Testis (tissue), 3 donors: Measurements from ENCODE around the gene CACNB1. TPM values are rescaled to one million over a fixed set of nuclear protein-coding genes. Genes with fewer than 3 reads are reported as not detected.

Experiments used
- DNase-seq: peaks from one replicate; pipeline ENCODE4 v3.0.0-alpha.2; 2019
- H3K27ac ChIP-seq, 2 donors: fragments of 200-600 bp; sonication (generic); one replicate each; pipeline ENCODE4 v1.5.1; 2019
- H3K27me3 ChIP-seq: fragments of 200-600 bp; sonication (generic); one replicate; pipeline ENCODE4 v1.5.1; 2019
- H3K36me3 ChIP-seq: fragments of 200-600 bp; sonication (generic); one replicate; pipeline ENCODE4 v1.5.1; 2017; ENCODE audit warnings: low read depth; ENCODE audit errors: missing control alignments
- H3K4me1 ChIP-seq: fragments of 200-600 bp; sonication (generic); one replicate; pipeline ENCODE4 v1.5.1; 2019
- H3K4me3 ChIP-seq, 2 donors: fragments of 200-600 bp; sonication (generic); one replicate each; pipeline ENCODE4 v1.5.1; 2017 to 2019
- H3K9me3 ChIP-seq: fragments of 200-600 bp; sonication (generic); one replicate; pipeline ENCODE4 v1.5.1; 2017
- CTCF ChIP-seq, 3 experiments: fragments of 450-650 bp in 2 of 3; fragments of 200-600 bp in 1 of 3; sonication (generic) in 1 of 3; IDR thresholded peaks; one replicate each; pipeline ENCODE4 v1.5.1; 2016 to 2019; ENCODE audit warnings: antibody characterized with exemption in 3 of 3, mild to moderate bottlenecking in 2 of 3, moderate library complexity in 1 of 3
- POLR2A ChIP-seq: fragments of 450-650 bp; IDR thresholded peaks from one replicate; pipeline ENCODE4 v1.6.1; 2017; ENCODE audit warnings: antibody characterized with exemption, mild to moderate bottlenecking, moderate library complexity
- WGBS, 2 donors: methylation state at CpG; one replicate each; pipeline ENCODE4 v1.1.5; 2018; 5-methylcytosine and 5-hydroxymethylcytosine counted together
- intact Hi-C: fragments of 100-400 bp; cut with DNase I; formaldehyde crosslinking; loops from one replicate; pipeline ENCODE4 v1.15.1; 2023; ENCODE audit warnings: low total_unique reads
- polyA plus RNA-seq: library from polyadenylated mRNA; stranded (reverse); fragments of 350-450 nt; fragmentation: Illumina TruSeq; extraction: RNeasy Lipid Tissue Mini Kit (QIAGEN cat#74804); gene quantifications from one replicate; pipeline ENCODE4 v1.2.3, GENCODE V29; 2014; ENCODE audit warnings: low read depth, low replicate concordance; ENCODE audit not compliant: insufficient read depth
- total RNA-seq, 2 donors: library from RNA; depleted of rRNA; stranded (reverse); fragments of >200 nt; gene quantifications; one replicate each; pipeline ENCODE4 v1.2.3, GENCODE V29; 2016

Gene CACNB1
- total and polyA plus RNA-seq, 3 donors from 2014 or later = 11.3 to 19.8 (median 18.1) TPM

GRCh38 chr17:39150795-39151149, 46.7 kb downstream of the CACNB1 start:
- TF ChIP-seq POLR2A = no peak
- Histone ChIP-seq H3K27ac (no peak overlapping the region), H3K4me1 (peaks cover 13% of the 10 kb centered on the region), H3K9me3 (no peaks in the 10 kb centered on the region), H3K27me3 (no peaks in the 10 kb centered on the region), H3K36me3 (no peaks in the 10 kb centered on the region), H3K4me3 (peak overlapping the region; percentile 40 to 89)
- intact Hi-C loops = loop anchor here (5.0 to 10.0 kb wide), 2 partner anchors 86 to 168 kb away; no protein-coding TSS in a partner anchor
- DNase-seq = no peak
- 34 to 46% methylated on average over 5 of the region's 5 CpGs for WGBS, 2 donors

DNA sequence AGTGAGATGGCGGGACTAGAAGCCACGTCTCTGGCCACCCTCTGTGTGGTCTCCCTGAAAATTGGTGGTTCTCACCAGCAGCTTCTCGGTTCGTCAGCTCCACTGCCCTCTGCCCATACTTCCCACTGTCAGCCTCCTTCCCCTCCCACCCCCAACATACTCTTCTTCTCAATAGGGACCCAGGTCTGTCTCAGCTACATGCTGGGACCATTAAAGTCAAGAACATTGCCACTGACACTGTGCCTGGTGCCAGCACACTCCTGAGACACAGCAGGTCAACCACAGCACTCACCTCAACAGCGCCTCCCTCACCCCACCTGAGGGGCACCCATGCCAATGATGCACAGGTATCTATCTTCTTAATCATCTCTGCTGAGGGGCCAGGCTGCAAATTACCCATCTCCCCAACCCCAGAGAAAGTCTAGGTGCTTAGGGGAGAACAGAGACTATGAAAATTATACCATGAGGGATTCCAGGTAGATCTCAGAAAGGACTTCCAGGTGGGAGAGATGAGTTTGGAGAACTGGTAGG, 47.3 kb downstream of the CACNB1 start:
- H3K4me3 ChIP-seq = no peak overlapping the region
- intact Hi-C loops = loop anchor here (5.0 to 10.0 kb wide), 2 partner anchors 85 to 168 kb away; no protein-coding TSS in a partner anchor
- H3K36me3 ChIP-seq = no peaks in the 10 kb centered on the region
- no peaks in the 10 kb centered on the region for H3K27me3 ChIP-seq
- H3K9me3 ChIP-seq = no peaks in the 10 kb centered on the region
- H3K4me1 ChIP-seq = peaks cover 13% of the 10 kb centered on the region
- 85 to 86% methylated on average over 5 of the region's 5 CpGs for WGBS, 2 donors
- no peak overlapping the region for H3K27ac ChIP-seq
- DNase-seq = no peak
- TF ChIP-seq CTCF (IDR thresholded peaks at IDR 0.05) = no peak
- TF ChIP-seq POLR2A = no peak

- intact Hi-C loops = no loop called here
- H3K27ac ChIP-seq = no peak overlapping the region
- H3K9me3 ChIP-seq = no peaks in the 10 kb centered on the region
- no peaks in the 10 kb centered on the region for H3K27me3 ChIP-seq
- TF ChIP-seq CTCF (IDR thresholded peaks at IDR 0.05) (no peak), POLR2A (no peak)
- WGBS, 2 donors = 78 to 84% methylated on average over 13 of the region's 13 CpGs
- H3K4me1 ChIP-seq = peaks cover 13% of the 10 kb centered on the region
- no peaks in the 10 kb centered on the region for H3K36me3 ChIP-seq
- DNase-seq = no peak
- H3K4me3 ChIP-seq = no peak overlapping the region
These were observed 50.0 kb downstream of the CACNB1 start for GRCh38 chr17:39147221-39148185.

DNA sequence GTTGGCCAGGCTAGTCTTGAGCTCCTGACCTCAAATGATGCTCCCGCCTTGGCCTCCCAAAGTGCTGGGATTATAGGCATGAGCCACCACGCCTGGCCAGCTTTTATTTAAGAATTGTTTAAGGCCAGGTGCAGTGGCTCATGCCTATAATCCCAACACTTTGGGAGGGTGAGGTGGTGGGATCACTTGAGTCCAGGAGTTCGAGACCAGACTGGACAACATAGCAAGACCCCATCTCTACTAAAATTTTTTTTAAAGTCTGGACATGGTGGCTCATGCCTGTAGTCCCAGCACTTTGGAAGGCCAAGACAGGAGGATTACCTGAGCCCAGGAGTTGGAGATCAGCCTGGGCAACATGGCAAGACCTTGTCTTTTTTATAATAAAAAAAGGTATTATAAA, 51.2 kb downstream of the CACNB1 start:
- DNase-seq = no peak
- no peak for TF ChIP-seq POLR2A
- no peak for TF ChIP-seq CTCF (IDR thresholded peaks at IDR 0.05)
- intact Hi-C loops = no loop called here
- Histone ChIP-seq H3K4me3 (no peak overlapping the region), H3K9me3 (no peaks in the 10 kb centered on the region), H3K36me3 (no peaks in the 10 kb centered on the region), H3K27me3 (no peaks in the 10 kb centered on the region), H3K4me1 (peaks cover 5% of the 10 kb centered on the region), H3K27ac (no peak overlapping the region)
- WGBS, 2 donors = 89 to 97% methylated on average over 3 of the region's 3 CpGs

- no peak overlapping the region for H3K27ac ChIP-seq
- intact Hi-C loops = no loop called here
- no peaks in the 10 kb centered on the region for H3K36me3 ChIP-seq
- DNase-seq = no peak
- no peak overlapping the region for H3K4me3 ChIP-seq
- no peaks in the 10 kb centered on the region for H3K9me3 ChIP-seq
- TF ChIP-seq CTCF (IDR thresholded peaks at IDR 0.05) (no peak), POLR2A (no peak)
- H3K27me3 ChIP-seq = no peaks in the 10 kb centered on the region
- no peaks in the 10 kb centered on the region for H3K4me1 ChIP-seq
- WGBS, 2 donors = 76 to 93% methylated on average over 3 of the region's 3 CpGs
These were observed 52.3 kb downstream of the CACNB1 start for GRCh38 chr17:39145143-39145542.
